A549 treated with RU486 at 1 μM for 4 hours (cell line): ENCODE results near the gene KLF14. TPM values are rescaled to one million over a fixed set of nuclear protein-coding genes. Genes with fewer than 3 reads are reported as not detected.

Experiments
- total RNA-seq: library from RNA; stranded (reverse); fragments of 200-300 nt; extraction: Qiagen RNA extraction; gene quantifications from 5 replicates; pipeline ENCODE4 v1.2.3, GENCODE V29; 2022; ENCODE audit warnings: low read depth

The KLF14 gene
- 0.05 to 0.06 TPM in 2 of 5 replicates, not detected in the others for total RNA-seq

DNA sequence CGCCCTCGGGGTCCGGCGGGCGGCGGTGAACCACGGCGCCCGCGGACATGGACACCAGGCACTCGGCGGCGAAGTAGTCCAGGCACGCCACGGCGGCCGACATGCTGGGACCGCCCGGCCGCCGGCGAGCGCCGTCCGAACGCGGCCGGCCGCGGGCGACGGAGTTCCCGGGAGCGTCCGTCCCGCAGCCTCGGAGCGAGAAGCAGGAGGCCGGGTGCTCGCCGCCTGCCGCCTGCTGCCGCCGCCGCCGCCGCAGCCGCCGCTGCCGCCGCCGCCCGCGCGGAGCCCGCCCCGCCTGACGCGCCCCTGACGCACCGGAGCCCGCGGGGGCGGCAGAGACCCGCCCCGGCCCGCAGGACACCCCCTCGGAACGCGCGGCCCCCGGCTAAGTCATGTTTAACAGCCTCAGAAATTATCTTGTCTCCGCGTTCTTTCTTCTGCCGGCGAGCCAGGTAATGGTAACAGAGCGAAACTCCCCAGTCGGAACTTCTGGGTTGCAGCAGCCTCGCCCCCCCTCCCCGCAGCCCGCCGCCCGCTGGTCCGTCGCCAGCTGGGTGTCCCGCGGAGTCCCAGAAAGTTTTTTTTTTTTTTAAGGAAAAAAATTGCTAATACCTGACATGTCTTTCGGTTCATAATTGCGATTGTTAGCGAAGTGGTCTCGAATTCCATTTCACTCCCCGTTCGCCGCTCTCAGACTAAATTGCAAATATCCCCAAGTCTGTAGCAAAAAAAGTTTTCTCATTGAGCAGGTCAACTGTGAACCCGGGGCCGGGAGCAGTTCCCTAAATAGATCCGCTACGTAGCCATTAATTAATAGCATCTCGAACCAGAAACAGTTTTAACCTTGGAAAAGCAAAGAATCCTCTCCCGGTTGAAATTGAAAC is at the start of gene KLF14:
TSS of gene KLF14 (minus strand) at position 277 of the 884 bp plus-strand sequence. CDS start at position 103, 174 bp downstream.

Other genes starting within 250 kb of the KLF14 start
- 30.3 to 39.6 TPM (median 36.7 TPM) in 5 replicates for gene MEST, start 242.1 kb downstream of the KLF14 start, total RNA-seq
- 11.3 to 16.2 TPM (median 13.9 TPM) in 5 replicates for gene COPG2, start 65.5 kb downstream of the KLF14 start, total RNA-seq
- gene TSGA13, start 47.7 kb downstream of the KLF14 start, total RNA-seq = not detected in 5 replicates